ENCODE data around the gene INTS1. TPM values are rescaled to one million over a fixed set of nuclear protein-coding genes. Genes with fewer than 3 reads are reported as not detected.

Gene INTS1
- total and polyA plus RNA-seq, 10 of the 15 experiments (the other 5 are each of a cell fraction or from before 2014, with no cell fraction given), result 0.52 to 89.0 (median 15.1) TPM

GRCh38 chr7:1505731-1506550, 1.8 kb upstream of the INTS1 start (continued):
- no peak for TF ChIP-seq CEBPZ (IDR thresholded peaks at IDR 0.05; ENCODE audit: low read depth, low read length)
- no peak for TF ChIP-seq LARP7 (IDR thresholded peaks at IDR 0.05)
- no peak for TF ChIP-seq SUPT20H (IDR thresholded peaks at IDR 0.05; ENCODE audit: borderline replicate concordance, control insufficient read depth, low read depth, low read length)
- no peak for TF ChIP-seq TARDBP (IDR thresholded peaks at IDR 0.05; ENCODE audit: borderline replicate concordance)
- no peak for TF ChIP-seq POLR2AphosphoS5 (IDR thresholded peaks at IDR 0.05; ENCODE audit: low read length)
- no peak for TF ChIP-seq ZBTB4 (CRISPR knock-in tag; IDR thresholded peaks at IDR 0.05)
- TF ChIP-seq BHLHE40 (IDR thresholded peaks at IDR 0.05; ENCODE audit: borderline replicate concordance in 1 of 2, low read depth in 2 of 2, low read length in 1 of 2), result no peak; a peak in 1 of 4 replicates
- no peak for TF ChIP-seq RELB (IDR thresholded peaks at IDR 0.05; ENCODE audit: low read depth)
- no peak for TF ChIP-seq CTCF (IDR thresholded peaks at IDR 0.05 in 2 of 3, conservative IDR thresholded peaks at IDR 0.05 in 1 of 3; ENCODE audit: control insufficient read depth in 2 of 3, extremely low read depth in 1 of 3, insufficient read depth in 1 of 3, low read depth in 3 of 3, low read length in 3 of 3)
- no peak for TF ChIP-seq CHD4 (IDR thresholded peaks at IDR 0.05)
- TF ChIP-seq SIN3A (IDR thresholded peaks at IDR 0.05; ENCODE audit: low read depth, low read length), result no peak
- TF ChIP-seq HDGF (IDR thresholded peaks at IDR 0.05), result no peak
- no peak for TF ChIP-seq SUZ12 (IDR thresholded peaks at IDR 0.05; ENCODE audit: unreplicated experiment)
- TF ChIP-seq NFXL1 (IDR thresholded peaks at IDR 0.05; ENCODE audit: borderline replicate concordance), result 0 out of 2 replicates have a peak, but pooled peaks have one; percentile 49
- TF ChIP-seq MYB (IDR thresholded peaks at IDR 0.05; ENCODE audit: borderline replicate concordance, low read depth, low read length), result no peak
- TF ChIP-seq DPF2 (IDR thresholded peaks at IDR 0.05), result 0 out of 2 replicates have a peak, but pooled peaks have one; percentile 33
- no peak for TF ChIP-seq HDAC6 (IDR thresholded peaks at IDR 0.05; ENCODE audit: unreplicated experiment)
- no peak for TF ChIP-seq TAF1 (IDR thresholded peaks at IDR 0.05; ENCODE audit: borderline replicate concordance, low read depth, low read length)
- TF ChIP-seq FOXM1 (IDR thresholded peaks at IDR 0.05; ENCODE audit: low read depth, low read length), result no peak

Measured in GM12878 (cell line).